Epithelial cell of umbilical artery (primary cell): Measurements from ENCODE around the gene CCDC157. TPM values are rescaled to one million over a fixed set of nuclear protein-coding genes. Genes with fewer than 3 reads are reported as not detected.

Experiments used
- total RNA-seq: library from RNA; depleted of rRNA; stranded (reverse); fragments of >200 nt; gene quantifications from 2 replicates; pipeline ENCODE4 v1.2.3, GENCODE V29; 2014

The CCDC157 gene
- 0.76 and 1.6 TPM in 2 replicates for total RNA-seq

GRCh38 chr22:30356449-30357235 lies at the start of gene CCDC157, which contains the start of gene SF3A1:
CCDC157 (plus strand) TSS chr22:30357007; CDS start chr22:30366001, 8,994 bp downstream.
SF3A1 (minus strand) TSS chr22:30356894; CDS start chr22:30356792, 102 bp downstream.

GRCh38 chr22:30326706-30327362 lies 30.0 kb upstream of the CCDC157 start, which contains the start of gene TBC1D10A:
TBC1D10A (minus strand) TSS chr22:30326941; CDS start chr22:30326881, 60 bp downstream.

GRCh38 chr22:30386960-30387827 lies 30.4 kb downstream of the CCDC157 start, which contains the start of gene RNF215:
RNF215 (minus strand) TSS chr22:30387411; CDS start chr22:30387313, 98 bp downstream.

DNA sequence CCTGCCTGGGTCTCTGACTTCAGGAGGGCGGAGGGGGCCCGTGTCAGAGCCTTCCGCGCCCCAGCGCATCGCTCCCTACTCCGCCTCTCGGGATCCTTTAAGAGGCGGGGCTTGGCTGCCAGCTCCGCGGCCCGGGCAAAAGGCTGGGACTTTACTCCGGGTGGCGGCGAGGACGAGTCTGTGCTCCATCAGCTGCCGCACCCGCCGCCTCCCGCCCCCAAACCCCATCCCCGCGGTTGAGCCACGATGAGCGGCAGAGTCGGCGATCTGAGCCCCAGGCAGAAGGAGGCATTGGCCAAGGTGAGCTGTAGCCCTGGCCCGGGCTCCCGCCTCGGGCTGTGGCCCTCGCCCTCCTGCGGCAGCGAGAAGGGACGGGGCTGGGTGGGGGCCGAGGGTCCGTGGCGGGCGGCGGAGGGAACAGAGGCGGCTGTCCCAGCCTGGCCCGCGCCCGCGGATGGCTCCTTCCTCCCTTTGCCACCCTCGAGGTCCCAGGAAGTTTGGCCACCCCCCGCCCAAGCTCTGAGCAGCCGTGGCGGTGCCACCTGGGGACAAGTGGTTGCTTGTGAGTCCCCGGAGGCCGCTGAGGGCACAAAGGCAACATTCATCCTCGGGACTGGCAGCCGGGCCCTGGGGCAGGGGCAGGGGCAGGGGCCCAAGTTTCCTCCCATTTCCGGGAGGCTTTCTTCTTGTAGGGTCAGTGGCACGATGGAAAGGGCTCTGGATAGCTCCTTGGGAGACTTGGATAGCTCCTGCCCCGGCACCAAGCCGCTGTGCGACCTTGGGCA lies 40.3 kb downstream of the CCDC157 start, which contains the start of gene SEC14L2:
Gene SEC14L2 (plus strand): TSS at position 148 of the 785 bp plus-strand sequence. CDS start 99 bp downstream, at position 247.

DNA sequence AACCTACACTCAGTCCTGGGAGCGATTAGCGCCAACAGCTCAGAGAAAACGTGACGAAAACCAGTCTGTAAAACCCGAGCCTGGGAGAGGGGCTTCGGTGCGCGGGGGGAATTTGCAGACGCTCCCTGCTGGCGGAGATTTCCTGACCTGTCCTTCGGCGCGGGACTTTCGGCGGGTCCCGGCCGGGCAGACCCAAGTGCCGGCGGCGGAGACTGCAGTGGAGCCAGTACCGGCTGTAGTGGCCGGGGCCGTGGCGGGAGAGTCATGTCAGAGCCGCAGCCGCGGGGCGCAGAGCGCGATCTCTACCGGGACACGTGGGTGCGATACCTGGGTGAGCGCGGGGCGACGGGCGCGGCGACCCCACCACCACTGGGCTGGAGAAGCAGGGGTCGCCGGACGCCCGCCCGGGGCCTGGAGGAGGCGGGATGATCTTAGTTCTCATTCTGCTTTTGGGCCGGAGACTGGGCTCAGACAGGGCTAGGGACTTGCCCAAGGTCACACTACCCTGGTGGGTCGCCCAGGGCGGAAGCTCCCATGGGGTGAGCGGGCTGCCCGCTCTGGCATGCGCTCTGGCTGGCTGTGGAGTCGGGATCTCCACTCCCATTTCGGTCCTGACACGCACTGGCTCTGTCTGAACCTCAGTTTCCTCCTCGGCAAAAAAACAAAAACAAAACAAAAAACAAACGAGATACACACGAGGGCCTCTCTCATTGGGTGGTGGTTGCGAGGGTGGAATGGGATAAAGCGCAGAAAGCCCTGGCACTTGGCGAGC lies 69.0 kb downstream of the CCDC157 start, which contains the start of gene MTFP1:
Gene MTFP1 (plus strand): TSS at position 153 of the 772 bp plus-strand sequence. CDS start 112 bp downstream, at position 265.

Other genes starting within 250 kb of the CCDC157 start
- gene LIF, start 110.2 kb upstream of the CCDC157 start, total RNA-seq, result 0.32 and 1.2 TPM in 2 replicates
- not detected in 2 replicates for gene OSM, start 90.2 kb upstream of the CCDC157 start, total RNA-seq
- 4.5 and 9.1 TPM in 2 replicates for gene CASTOR1, start 67.5 kb upstream of the CCDC157 start, total RNA-seq
- 3.9 and 7.8 TPM in 2 replicates for gene TBC1D10A, start 30.1 kb upstream of the CCDC157 start, total RNA-seq
- 12.7 and 34.5 TPM in 2 replicates for gene SF3A1, start 113 bp upstream of the CCDC157 start, total RNA-seq
- 18.8 and 19.5 TPM in 2 replicates for gene RNF215, start 30.4 kb downstream of the CCDC157 start, total RNA-seq
- gene SEC14L2, start 40.0 kb downstream of the CCDC157 start, total RNA-seq, result 20.4 and 30.2 TPM in 2 replicates
- 62.7 and 76.9 TPM in 2 replicates for gene MTFP1, start 68.8 kb downstream of the CCDC157 start, total RNA-seq
- gene SEC14L3, start 115.0 kb downstream of the CCDC157 start, total RNA-seq, result not detected in 2 replicates
- not detected in 2 replicates for gene SEC14L4, start 148.7 kb downstream of the CCDC157 start, total RNA-seq
- gene SEC14L6, start 189.7 kb downstream of the CCDC157 start, total RNA-seq, result under 0.01 TPM in 2 replicates
- not detected in 2 replicates for gene GAL3ST1, start 217.7 kb downstream of the CCDC157 start, total RNA-seq
- 88.4 and 105 TPM in 2 replicates for gene PES1, start 234.9 kb downstream of the CCDC157 start, total RNA-seq